Fibroblast of pulmonary artery (primary cell): ENCODE measurements around the gene TEX50.
"Not testable (repeated sequence)": the region's sequence is repeated elsewhere in the genome, so short reads cannot be mapped to it uniquely, and the experiment has no call there.

ENCODE experiments used
- DNase-seq: peaks from one replicate; pipeline ENCODE4 v3.0.0-alpha.2; 2010; ENCODE audit warnings: low read depth
- H3K4me3 ChIP-seq: replicated peaks from 2 replicates; pipeline ENCODE4 v1.5.1; 2011; ENCODE audit warnings: low read depth, mild to moderate bottlenecking, control low read depth, low read length, moderate library complexity
- TF ChIP-seq, protein P1 (sequence below): IDR thresholded peaks from 2 replicates; pipeline ENCODE4 v1.5.1; 2011; ENCODE audit warnings: mild to moderate bottlenecking, control low read depth, low read length, inconsistent platforms; ENCODE audit errors: missing control alignments

TEX50 gene

DNA sequence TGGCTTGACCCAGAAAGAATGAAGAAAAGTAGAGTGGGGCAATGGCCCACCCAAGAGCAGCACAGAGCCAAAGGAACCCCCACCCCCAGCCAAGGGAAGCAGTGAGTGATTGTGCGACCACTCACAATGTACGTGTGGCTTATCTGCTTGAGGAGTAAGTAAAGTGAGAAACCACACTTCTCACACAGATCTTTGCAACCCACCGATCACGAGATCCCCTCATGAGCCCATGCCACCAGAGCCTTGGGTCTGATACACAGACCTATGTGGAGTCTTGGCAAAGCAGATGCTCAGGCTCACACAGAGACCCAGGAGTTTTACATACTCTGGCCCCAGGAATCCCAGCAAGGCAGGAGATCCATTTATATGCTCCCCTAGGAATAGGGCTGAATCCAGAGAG, 18.3 kb upstream of the TEX50 start:
- no peak for DNase-seq
- TF ChIP-seq, protein P1, sequence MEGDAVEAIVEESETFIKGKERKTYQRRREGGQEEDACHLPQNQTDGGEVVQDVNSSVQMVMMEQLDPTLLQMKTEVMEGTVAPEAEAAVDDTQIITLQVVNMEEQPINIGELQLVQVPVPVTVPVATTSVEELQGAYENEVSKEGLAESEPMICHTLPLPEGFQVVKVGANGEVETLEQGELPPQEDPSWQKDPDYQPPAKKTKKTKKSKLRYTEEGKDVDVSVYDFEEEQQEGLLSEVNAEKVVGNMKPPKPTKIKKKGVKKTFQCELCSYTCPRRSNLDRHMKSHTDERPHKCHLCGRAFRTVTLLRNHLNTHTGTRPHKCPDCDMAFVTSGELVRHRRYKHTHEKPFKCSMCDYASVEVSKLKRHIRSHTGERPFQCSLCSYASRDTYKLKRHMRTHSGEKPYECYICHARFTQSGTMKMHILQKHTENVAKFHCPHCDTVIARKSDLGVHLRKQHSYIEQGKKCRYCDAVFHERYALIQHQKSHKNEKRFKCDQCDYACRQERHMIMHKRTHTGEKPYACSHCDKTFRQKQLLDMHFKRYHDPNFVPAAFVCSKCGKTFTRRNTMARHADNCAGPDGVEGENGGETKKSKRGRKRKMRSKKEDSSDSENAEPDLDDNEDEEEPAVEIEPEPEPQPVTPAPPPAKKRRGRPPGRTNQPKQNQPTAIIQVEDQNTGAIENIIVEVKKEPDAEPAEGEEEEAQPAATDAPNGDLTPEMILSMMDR = no peak
- H3K4me3 ChIP-seq = no peak overlapping the region

DNA sequence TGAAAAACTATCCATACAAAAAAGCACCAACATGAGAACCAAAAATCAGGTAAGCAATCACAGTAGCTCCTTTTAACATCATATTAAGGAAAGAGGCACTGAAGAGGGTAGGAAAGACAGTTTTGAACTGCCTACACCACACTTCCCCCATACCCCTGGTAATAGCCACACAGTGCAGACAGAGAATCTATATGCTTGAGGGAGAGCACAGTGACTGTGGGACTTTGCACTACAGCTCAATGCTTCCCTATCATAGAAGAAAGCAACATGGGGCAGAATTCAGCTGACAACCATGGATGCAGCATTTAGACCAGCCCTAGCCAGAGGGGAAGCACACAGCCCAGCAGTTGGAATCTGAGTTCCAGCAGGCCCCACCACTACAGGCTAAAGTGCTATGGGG, 7.9 kb upstream of the TEX50 start:
- H3K4me3 ChIP-seq = no peak overlapping the region
- TF ChIP-seq, protein P1 = no peak
- DNase-seq = no peak

DNA sequence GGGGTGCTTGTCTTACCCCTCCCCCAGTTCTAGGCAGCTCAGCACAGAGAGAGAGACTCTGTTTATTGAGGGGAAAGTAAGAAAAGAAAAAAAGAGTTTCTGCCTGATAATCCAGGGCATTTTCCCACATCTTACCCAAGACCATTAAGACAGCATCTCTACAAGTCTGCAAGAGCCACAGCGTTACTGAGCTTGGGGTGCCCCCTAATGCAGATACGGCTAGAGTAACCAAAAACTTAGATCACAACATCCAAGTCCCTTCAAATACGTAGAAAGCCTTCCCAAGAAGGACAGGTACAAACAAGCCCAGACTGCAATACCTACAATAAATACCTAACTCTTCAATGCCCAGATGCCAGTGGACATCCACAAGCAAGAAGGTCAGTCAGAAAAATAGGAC, 6.2 kb upstream of the TEX50 start:
- H3K4me3 ChIP-seq = no peak overlapping the region
- DNase-seq = peak; percentile 13
- TF ChIP-seq, protein P1 = no peak

DNA sequence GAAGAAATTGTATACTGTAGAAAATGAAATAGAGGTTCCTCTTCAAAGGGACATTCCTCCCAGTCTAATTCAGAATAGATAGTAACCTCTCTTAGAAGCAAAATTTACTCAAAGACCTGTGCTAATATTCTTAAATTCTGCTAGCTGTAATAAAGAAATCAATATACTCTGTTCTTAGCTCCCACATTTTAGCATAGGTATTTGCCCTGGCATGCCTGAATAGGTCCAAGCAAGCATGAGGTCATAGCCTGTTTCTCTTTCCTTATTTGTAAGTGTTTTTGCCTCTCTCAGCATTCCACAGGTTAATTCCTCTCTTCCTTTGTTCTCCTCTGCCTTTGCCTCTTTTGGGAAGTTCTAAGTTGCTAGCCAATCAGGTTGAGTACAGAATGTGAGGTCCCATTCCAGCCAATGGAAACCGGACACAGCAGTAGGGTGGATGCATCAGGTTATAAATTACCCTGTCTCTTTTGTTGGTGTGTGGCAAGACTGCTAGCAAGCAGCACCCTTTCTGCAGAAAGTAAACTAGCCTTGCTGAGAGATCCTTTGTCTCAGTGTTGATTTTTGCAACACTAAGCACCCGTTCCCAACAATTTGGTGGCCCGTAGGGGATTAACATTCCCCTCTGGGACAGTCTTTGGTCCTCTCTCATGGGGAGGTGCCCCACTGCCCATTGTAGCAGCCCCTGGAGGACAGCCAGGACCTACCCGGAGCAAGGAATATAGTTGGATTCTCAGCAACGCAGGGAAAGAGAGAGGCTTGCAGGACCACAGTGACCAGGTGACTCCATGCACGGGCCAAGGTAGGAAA, 2.3 kb downstream of the TEX50 start:
- not testable (repeated sequence) for H3K4me3 ChIP-seq, DNase-seq

DNA sequence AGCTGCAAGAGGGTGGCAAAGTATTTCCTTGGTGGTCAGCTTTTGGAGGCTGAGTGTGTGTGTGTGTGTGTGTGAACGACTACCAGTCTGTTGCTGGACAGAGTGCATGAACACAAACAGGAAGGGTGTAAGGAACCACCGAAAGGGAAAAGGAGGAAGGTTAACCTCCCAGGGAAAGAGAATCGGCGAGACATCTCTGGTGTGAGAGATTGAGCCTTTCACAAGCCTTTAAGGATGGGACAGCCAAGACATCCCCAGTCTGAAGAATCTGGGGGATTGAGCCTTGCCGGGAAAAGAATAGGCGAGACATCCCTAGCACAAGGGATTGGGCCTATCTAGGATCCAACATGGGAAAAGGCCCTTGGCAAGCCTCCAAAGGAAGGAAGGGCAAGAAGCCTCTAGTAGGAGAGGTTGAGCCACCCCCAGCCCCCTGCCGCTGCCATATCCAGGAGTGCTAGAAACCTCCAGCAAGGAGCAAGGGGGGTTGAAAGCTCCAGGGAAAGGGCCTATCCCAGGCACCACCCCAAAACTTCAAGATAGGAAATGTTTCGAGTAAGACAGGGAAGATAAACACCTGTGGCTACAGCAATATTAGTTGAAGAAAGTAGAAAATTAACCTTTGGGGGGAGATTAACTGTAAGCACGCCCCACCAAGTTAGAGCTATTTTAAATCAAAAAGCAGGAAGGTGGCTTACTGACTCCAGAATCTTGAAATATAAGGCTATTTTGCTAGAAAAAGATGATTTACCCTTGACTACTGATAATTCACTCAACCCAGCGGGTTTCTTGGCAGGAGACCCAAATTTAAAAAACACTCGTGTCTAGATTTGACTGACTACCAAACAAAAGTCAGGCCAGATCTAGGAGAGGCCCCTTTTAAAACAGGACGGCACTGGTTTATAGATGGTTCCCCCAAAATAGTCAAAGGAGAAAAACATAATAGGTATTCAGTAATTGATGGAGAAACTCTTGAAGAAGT, 3.2 kb downstream of the TEX50 start:
- TF ChIP-seq, protein P1 = no peak
- H3K4me3 ChIP-seq = no peak overlapping the region
- no peak for DNase-seq

DNA sequence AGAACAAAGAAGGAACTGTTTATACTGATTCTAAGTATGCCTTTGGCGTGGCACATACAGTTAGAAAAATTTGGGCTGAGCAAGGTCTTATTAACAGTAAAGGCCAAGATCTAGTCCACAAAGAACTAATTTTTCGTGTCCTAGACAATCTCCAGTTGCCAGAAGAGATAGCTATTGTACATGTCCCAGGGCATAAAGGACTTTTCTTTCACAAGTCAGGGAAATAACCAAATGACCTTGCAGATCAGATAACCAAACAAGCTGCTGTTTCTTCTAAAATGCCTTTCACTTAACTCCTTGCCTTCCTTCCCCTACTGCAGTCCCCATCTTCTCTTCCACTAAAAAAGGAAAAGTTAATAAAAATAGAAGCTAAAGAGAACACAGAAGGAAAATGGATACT, 4.0 kb downstream of the TEX50 start:
- TF ChIP-seq, protein P1 = no peak
- no peak for DNase-seq
- no peak overlapping the region for H3K4me3 ChIP-seq

DNA sequence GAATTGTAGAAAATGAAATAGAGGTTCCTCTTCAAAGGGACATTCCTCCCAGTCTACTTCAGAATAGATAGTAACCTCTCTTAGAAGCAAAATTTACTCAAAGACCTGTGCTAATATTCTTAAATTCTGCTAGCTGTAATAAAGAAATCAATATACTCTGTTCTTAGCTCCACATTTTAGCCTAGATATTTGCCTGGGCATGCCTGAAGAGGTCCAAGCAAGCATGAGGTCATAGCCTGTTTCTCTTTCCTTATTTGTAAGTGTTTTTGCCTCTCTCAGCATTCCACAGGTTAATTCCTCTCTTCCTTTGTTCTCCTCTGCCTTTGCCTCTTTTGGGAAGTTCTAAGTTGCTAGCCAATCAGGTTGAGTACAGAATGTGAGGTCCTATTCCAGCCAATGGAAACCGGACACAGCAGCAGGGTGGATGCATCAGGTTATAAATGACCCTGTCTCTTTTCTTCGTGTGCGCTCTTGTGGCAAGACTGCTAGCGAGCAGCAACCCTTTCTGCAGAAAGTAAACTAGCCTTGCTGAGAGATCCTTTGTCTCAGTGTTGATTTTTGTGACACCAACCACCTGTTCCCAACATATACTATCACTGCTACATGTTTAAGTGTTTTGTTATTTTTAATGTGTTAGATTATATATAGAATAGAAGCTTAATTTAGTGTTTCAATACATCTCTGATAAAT, 7.5 kb downstream of the TEX50 start:
- H3K4me3 ChIP-seq = not testable (repeated sequence)
- peak; percentile 2 for DNase-seq
